ENCODE results near the gene ETDC. TPM values are rescaled to one million over a fixed set of nuclear protein-coding genes. Genes with fewer than 3 reads are reported as not detected.
"Not testable (repeated sequence)": the region's sequence is repeated elsewhere in the genome, so short reads cannot be mapped to it uniquely, and the experiment has no call there.

ETDC gene
- not detected in 2 replicates for total RNA-seq
- not detected in 2 replicates for polyA plus RNA-seq
- polyA plus RNA-seq (2012) = not detected in 2 replicates
- not detected in 2 replicates for polyA minus RNA-seq (ENCODE audit: low replicate concordance)

GRCh38 chrX:135309430-135309923 lies at the start of gene ETDC:
Gene ETDC (plus strand): TSS chrX:135309480. CDS start chrX:135309480, 0 bp downstream.
- H3K9me3 ChIP-seq (ENCODE audit: control insufficient read depth, insufficient read depth, low read depth, low read length) = no peaks in the 10 kb centered on the region
- H3K36me3 ChIP-seq (ENCODE audit: control insufficient read depth, insufficient read depth, low read length) = no peaks in the 10 kb centered on the region
- H3K4me2 ChIP-seq (ENCODE audit: extremely low read depth, insufficient read depth, low read length) = no peak within 1 kb of the TSS
- H3K9ac ChIP-seq (ENCODE audit: insufficient read depth, low read length) = no peak within 1 kb of the TSS
- H3K27ac ChIP-seq (ENCODE audit: insufficient read depth, low read length) = no peak within 1 kb of the TSS
- TF ChIP-seq EZH2 (IDR thresholded peaks at IDR 0.05; ENCODE audit: low read length, missing control alignments) (no peak), CTCF (conservative IDR thresholded peaks at IDR 0.05 in 1 of 2, IDR thresholded peaks at IDR 0.05 in 1 of 2; ENCODE audit: low read depth in 1 of 2, low read length in 2 of 2) (no peak)
- H2AFZ ChIP-seq (ENCODE audit: low read length) = no peak within 1 kb of the TSS
- H3K27me3 ChIP-seq (ENCODE audit: control insufficient read depth, insufficient read depth, low read length) = no peaks in the 10 kb centered on the region
- DNase-seq (ENCODE audit: low read depth in 2 of 2) = no peak
- H3K4me3 ChIP-seq (replicated peaks in 1 of 4; ENCODE audit: control extremely low read depth in 1 of 4, insufficient read depth in 1 of 4, low read depth in 3 of 4, low read length in 4 of 4) = no peak within 1 kb of the TSS
- H4K20me1 ChIP-seq (ENCODE audit: control insufficient read depth, extremely low read depth, insufficient read depth, low read length) = no peaks in the 10 kb centered on the region
- H3K79me2 ChIP-seq (ENCODE audit: control insufficient read depth, insufficient read depth, low read length) = no peaks in the 10 kb centered on the region
- H3K4me1 ChIP-seq (ENCODE audit: control insufficient read depth, extremely low read depth, insufficient read depth, low read length) = no peaks in the 10 kb centered on the region

GRCh38 chrX:135260976-135261375 lies 48.3 kb upstream of the ETDC start:
- H3K27ac ChIP-seq (ENCODE audit: insufficient read depth, low read length); H3K27me3 ChIP-seq (ENCODE audit: control insufficient read depth, insufficient read depth, low read length): not testable (repeated sequence)

GRCh38 chrX:135263376-135263775 lies 45.9 kb upstream of the ETDC start:
- H3K79me2 ChIP-seq (ENCODE audit: control insufficient read depth, insufficient read depth, low read length); H3K9ac ChIP-seq (ENCODE audit: insufficient read depth, low read length); DNase-seq (ENCODE audit: low read depth in 2 of 2): not testable (repeated sequence)

More at GRCh38 chrX:135260976-135261375, 48.3 kb upstream of the ETDC start:
- not testable (repeated sequence) for H3K9me3 ChIP-seq (ENCODE audit: control insufficient read depth, insufficient read depth, low read depth, low read length); H3K9ac ChIP-seq (ENCODE audit: insufficient read depth, low read length); H3K4me1 ChIP-seq (ENCODE audit: control insufficient read depth, extremely low read depth, insufficient read depth, low read length); H3K4me3 ChIP-seq (replicated peaks in 1 of 4; ENCODE audit: control extremely low read depth in 1 of 4, insufficient read depth in 1 of 4, low read depth in 3 of 4, low read length in 4 of 4); H3K36me3 ChIP-seq (ENCODE audit: control insufficient read depth, insufficient read depth, low read length); H3K4me2 ChIP-seq (ENCODE audit: extremely low read depth, insufficient read depth, low read length); H3K79me2 ChIP-seq (ENCODE audit: control insufficient read depth, insufficient read depth, low read length); H4K20me1 ChIP-seq (ENCODE audit: control insufficient read depth, extremely low read depth, insufficient read depth, low read length); H2AFZ ChIP-seq (ENCODE audit: low read length); DNase-seq (ENCODE audit: low read depth in 2 of 2)

GRCh38 chrX:135264206-135264605 lies 45.1 kb upstream of the ETDC start:
- Histone ChIP-seq H2AFZ (ENCODE audit: low read length) (no peak overlapping the region), H3K27ac (ENCODE audit: insufficient read depth, low read length) (no peak overlapping the region), H3K4me3 (replicated peaks in 1 of 4; ENCODE audit: control extremely low read depth in 1 of 4, insufficient read depth in 1 of 4, low read depth in 3 of 4, low read length in 4 of 4) (no peak overlapping the region), H3K9ac (ENCODE audit: insufficient read depth, low read length) (no peak overlapping the region), H4K20me1 (ENCODE audit: control insufficient read depth, extremely low read depth, insufficient read depth, low read length) (no peaks in the 10 kb centered on the region), H3K4me1 (ENCODE audit: control insufficient read depth, extremely low read depth, insufficient read depth, low read length) (no peaks in the 10 kb centered on the region), H3K27me3 (ENCODE audit: control insufficient read depth, insufficient read depth, low read length) (no peaks in the 10 kb centered on the region), H3K79me2 (ENCODE audit: control insufficient read depth, insufficient read depth, low read length) (no peaks in the 10 kb centered on the region), H3K4me2 (ENCODE audit: extremely low read depth, insufficient read depth, low read length) (no peak overlapping the region), H3K36me3 (ENCODE audit: control insufficient read depth, insufficient read depth, low read length) (no peaks in the 10 kb centered on the region), H3K9me3 (ENCODE audit: control insufficient read depth, insufficient read depth, low read depth, low read length) (no peaks in the 10 kb centered on the region)
- no peak for DNase-seq (ENCODE audit: low read depth in 2 of 2)
- TF ChIP-seq CTCF (conservative IDR thresholded peaks at IDR 0.05 in 1 of 2, IDR thresholded peaks at IDR 0.05 in 1 of 2; ENCODE audit: low read depth in 1 of 2, low read length in 2 of 2) = no peak
- TF ChIP-seq EZH2 (IDR thresholded peaks at IDR 0.05; ENCODE audit: low read length, missing control alignments) = no peak

More at GRCh38 chrX:135263376-135263775, 45.9 kb upstream of the ETDC start:
- H3K4me1 ChIP-seq (ENCODE audit: control insufficient read depth, extremely low read depth, insufficient read depth, low read length); H3K4me2 ChIP-seq (ENCODE audit: extremely low read depth, insufficient read depth, low read length); H3K4me3 ChIP-seq (replicated peaks in 1 of 4; ENCODE audit: control extremely low read depth in 1 of 4, insufficient read depth in 1 of 4, low read depth in 3 of 4, low read length in 4 of 4); H3K27me3 ChIP-seq (ENCODE audit: control insufficient read depth, insufficient read depth, low read length); H4K20me1 ChIP-seq (ENCODE audit: control insufficient read depth, extremely low read depth, insufficient read depth, low read length); H3K9me3 ChIP-seq (ENCODE audit: control insufficient read depth, insufficient read depth, low read depth, low read length); H3K36me3 ChIP-seq (ENCODE audit: control insufficient read depth, insufficient read depth, low read length); H3K27ac ChIP-seq (ENCODE audit: insufficient read depth, low read length); H2AFZ ChIP-seq (ENCODE audit: low read length): not testable (repeated sequence)

Measured in fibroblast of lung (primary cell).